RWPE2 (cell line): Measurements from ENCODE around the gene ITGB1.
A peak's percentile ranks its signal among the peaks of the same experiment; 100 is the strongest.

Experiments
- ATAC-seq: fragments of 200-7000 bp; cut with Tn5 transposase; 3 replicates; pipeline ENCODE4 v1.9.1; 2021; ENCODE audit warnings: low read depth
- DNase-seq: peaks from one replicate; pipeline ENCODE4 v3.0.0-alpha.2; 2020; ENCODE audit warnings: low spot score
- H3K27ac ChIP-seq: fragments of 450-650 bp; 2 replicates; pipeline ENCODE4 v1.5.1; 2017; ENCODE audit warnings: mild to moderate bottlenecking; ENCODE audit not compliant: poor library complexity, severe bottlenecking
- H3K27me3 ChIP-seq: fragments of 250-450 bp; sonication (Bioruptor Pico); 2 replicates; pipeline ENCODE4 v1.5.1; 2021; ENCODE audit warnings: mild to moderate bottlenecking, moderate library complexity; ENCODE audit not compliant: insufficient read depth, poor library complexity, severe bottlenecking
- H3K36me3 ChIP-seq: fragments of 250-450 bp; sonication (Bioruptor Pico); 2 replicates; pipeline ENCODE4 v1.5.1; 2020; ENCODE audit warnings: low read depth, mild to moderate bottlenecking, moderate library complexity
- H3K4me1 ChIP-seq: fragments of 250-450 bp; sonication (Bioruptor Pico); 2 replicates; pipeline ENCODE4 v1.5.1; 2021; ENCODE audit warnings: mild to moderate bottlenecking, moderate library complexity; ENCODE audit not compliant: insufficient read depth, poor library complexity, severe bottlenecking
- H3K4me3 ChIP-seq: fragments of 250-450 bp; sonication (Bioruptor Pico); 2 replicates; pipeline ENCODE4 v1.5.1; 2021; ENCODE audit warnings: mild to moderate bottlenecking, moderate library complexity; ENCODE audit not compliant: severe bottlenecking
- H3K9me3 ChIP-seq: fragments of 250-450 bp; sonication (Bioruptor Pico); 2 replicates; pipeline ENCODE4 v1.5.1; 2021; ENCODE audit warnings: mild to moderate bottlenecking, moderate library complexity; ENCODE audit not compliant: severe bottlenecking
- TF ChIP-seq, protein P1 (sequence below): fragments of 450-650 bp; IDR thresholded peaks from one replicate; pipeline ENCODE4 v1.5.1; 2017; ENCODE audit warnings: mild to moderate bottlenecking, moderate library complexity; ENCODE audit not compliant: poor library complexity, severe bottlenecking

The ITGB1 gene

DNA sequence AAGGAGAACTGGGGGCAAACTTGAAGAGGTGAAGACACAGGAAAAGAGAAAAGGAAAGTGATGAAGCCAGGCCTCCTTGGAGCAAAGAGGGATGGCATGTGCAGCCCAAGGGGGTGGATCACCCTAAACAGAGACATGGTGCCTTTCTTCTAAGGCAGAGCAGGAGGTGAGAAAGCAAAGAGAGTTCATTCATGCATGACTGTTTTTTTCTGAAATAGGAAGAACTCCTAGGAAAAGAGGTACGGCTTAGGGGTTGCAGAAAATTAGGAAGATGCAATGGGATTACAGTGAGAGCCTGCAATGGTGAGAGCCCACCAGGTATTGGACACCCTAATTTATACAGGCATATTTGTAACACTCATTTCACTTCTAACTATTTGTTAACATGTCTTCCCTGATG lies 15.9 kb downstream of the ITGB1 start:
- Histone ChIP-seq H3K4me3 (no peak overlapping the region), H3K27ac (peak overlapping the region; percentile 70), H3K4me1 (peaks cover 86% of the 10 kb centered on the region), H3K36me3 (peaks cover 44% of the 10 kb centered on the region), H3K27me3 (no peaks in the 10 kb centered on the region), H3K9me3 (no peaks in the 10 kb centered on the region)
- ATAC-seq (no peak), DNase-seq (no peak)
- TF ChIP-seq, protein P1, sequence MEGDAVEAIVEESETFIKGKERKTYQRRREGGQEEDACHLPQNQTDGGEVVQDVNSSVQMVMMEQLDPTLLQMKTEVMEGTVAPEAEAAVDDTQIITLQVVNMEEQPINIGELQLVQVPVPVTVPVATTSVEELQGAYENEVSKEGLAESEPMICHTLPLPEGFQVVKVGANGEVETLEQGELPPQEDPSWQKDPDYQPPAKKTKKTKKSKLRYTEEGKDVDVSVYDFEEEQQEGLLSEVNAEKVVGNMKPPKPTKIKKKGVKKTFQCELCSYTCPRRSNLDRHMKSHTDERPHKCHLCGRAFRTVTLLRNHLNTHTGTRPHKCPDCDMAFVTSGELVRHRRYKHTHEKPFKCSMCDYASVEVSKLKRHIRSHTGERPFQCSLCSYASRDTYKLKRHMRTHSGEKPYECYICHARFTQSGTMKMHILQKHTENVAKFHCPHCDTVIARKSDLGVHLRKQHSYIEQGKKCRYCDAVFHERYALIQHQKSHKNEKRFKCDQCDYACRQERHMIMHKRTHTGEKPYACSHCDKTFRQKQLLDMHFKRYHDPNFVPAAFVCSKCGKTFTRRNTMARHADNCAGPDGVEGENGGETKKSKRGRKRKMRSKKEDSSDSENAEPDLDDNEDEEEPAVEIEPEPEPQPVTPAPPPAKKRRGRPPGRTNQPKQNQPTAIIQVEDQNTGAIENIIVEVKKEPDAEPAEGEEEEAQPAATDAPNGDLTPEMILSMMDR, result no peak

DNA sequence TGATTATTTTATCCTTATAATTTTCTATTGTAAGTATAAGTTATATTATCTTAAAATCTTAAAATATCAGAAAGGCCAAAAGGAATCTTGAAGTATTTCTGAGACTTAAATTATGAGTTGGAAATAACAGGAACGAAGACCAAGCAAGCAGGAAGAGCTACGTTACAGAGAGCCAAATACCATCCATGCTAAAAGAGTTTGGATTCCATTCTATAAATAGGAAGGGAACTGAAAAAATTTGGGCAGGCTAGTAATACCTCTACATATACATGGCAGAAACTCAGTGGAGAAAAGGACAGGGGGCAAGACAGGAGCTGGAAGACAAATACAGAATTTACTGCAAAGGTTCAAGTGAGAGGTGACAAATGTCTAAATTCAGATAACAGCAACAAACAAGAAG lies 16.7 kb downstream of the ITGB1 start:
- H3K27ac ChIP-seq, result peak overlapping the region; percentile 70
- no peak overlapping the region for H3K4me3 ChIP-seq
- no peak for DNase-seq
- H3K27me3 ChIP-seq, result no peaks in the 10 kb centered on the region
- H3K9me3 ChIP-seq, result no peaks in the 10 kb centered on the region
- TF ChIP-seq, protein P1, result no peak
- H3K36me3 ChIP-seq, result peaks cover 51% of the 10 kb centered on the region
- peaks cover 81% of the 10 kb centered on the region for H3K4me1 ChIP-seq
- ATAC-seq, result no peak

DNA sequence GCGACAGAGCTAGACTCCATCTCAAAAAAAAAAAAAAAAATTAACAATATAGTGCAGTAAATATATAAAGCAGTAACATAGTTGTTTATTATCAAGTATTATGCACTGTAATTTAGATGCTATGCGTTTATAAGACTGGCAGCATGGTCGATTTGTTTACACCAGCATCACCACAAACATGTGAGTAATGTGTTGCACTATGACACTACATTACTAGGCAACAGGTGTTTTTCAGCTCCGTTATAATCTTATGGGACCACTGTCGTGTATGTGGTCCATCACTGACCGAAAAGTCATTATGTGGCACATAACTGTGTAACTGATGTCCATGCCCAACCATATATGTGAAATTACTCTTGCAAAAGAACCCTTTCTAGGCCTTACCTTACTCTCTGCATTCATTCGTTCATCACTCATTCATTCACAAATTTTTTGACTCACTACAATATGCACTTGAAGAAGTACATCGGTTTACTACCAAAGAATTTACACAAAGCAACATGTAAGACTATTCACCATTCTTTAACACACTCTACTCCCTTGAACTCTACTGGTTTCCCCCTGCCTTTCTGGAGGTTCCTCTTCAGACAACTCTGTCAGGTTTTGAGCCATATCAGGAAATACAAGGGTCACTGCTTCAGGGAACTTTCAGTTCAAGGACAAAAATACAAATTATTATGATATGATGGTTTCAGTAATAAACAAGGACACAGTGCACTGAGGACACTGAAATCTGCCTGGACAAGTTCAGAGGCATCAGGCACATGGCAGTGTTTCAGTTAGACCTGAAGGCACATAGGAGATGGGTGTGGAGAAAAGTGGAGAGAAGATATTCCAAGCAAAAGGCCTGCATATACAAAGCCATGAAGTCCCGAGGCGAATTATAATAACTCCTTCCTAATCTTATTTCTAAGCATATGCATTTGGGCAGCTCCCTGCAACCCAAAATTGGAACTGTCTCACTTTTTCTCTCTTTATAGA lies 17.4 kb downstream of the ITGB1 start:
- H3K27ac ChIP-seq, result peak overlapping the region; percentile 70
- H3K4me3 ChIP-seq, result no peak overlapping the region
- no peaks in the 10 kb centered on the region for H3K9me3 ChIP-seq
- H3K4me1 ChIP-seq, result peaks cover 73% of the 10 kb centered on the region
- DNase-seq (no peak), ATAC-seq (no peak)
- TF ChIP-seq, protein P1, result no peak
- H3K27me3 ChIP-seq, result no peaks in the 10 kb centered on the region
- H3K36me3 ChIP-seq, result peaks cover 51% of the 10 kb centered on the region

DNA sequence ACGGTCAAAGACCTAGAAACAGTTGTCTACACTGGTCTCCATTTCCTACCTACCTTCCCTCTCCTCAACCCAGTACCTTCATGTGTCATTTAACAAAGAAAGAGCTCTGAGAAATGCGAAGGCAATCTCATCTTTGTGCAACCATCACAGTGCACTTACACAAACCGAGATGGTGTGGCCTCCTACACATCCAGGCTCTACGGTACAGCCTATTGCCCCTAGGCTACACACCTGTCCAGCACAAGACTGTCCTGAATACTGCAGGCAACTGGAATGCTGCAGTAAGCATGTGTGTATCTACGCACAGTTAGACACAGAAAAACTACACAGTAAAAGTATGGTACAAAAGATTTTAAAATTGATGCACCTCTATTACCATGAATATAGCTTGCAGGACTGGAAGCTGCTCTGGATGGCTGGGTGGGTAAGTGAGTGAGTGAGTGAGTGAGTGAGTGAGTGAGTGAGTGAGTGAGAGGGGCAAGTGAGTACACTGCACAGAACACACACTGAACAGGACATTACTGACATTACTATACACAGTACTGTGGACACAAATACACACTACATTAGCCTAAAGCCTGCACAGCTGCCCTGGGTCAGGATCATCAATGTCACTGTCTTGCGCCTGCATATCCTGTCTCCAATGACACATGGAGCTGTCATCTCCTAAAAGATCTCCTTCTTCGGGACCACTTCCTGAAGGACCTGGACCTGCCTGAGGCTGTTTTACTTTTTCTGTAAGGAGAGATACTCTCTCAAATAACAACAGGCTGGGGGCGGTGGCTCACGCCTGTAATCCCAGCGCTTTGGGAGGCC lies 18.5 kb downstream of the ITGB1 start:
- H3K4me3 ChIP-seq, result no peak overlapping the region
- peaks cover 55% of the 10 kb centered on the region for H3K36me3 ChIP-seq
- TF ChIP-seq, protein P1, result no peak
- peak; percentile 15 for ATAC-seq
- H3K27me3 ChIP-seq, result no peaks in the 10 kb centered on the region
- no peak for DNase-seq
- peak overlapping the region; percentile 70 for H3K27ac ChIP-seq
- H3K4me1 ChIP-seq, result peaks cover 62% of the 10 kb centered on the region
- H3K9me3 ChIP-seq, result no peaks in the 10 kb centered on the region
